Stimulated activated naive B cell treated with anti-CD40 and anti-IgM and Interleukin-4, amounts not matched to agents 10 μg/mL and 1 μg/mL and 100 μg/mL, for 72 hours (primary cell): ENCODE results near the gene FOXJ2.
"Not testable (repeated sequence)": the region's sequence is repeated elsewhere in the genome, so short reads cannot be mapped to it uniquely, and the experiment has no call there.

ENCODE experiments used
- ATAC-seq, 2 donors: fragments of 150-1000 bp; cut with Tn5 transposase; replicated peaks; 2 replicates each; pipeline ENCODE4 v1.10.0; 2021; ENCODE audit warnings: moderate library complexity in 1 of 2
- DNase-seq: peaks from one replicate; pipeline ENCODE4 v3.0.0; 2021
- H3K27ac Mint-ChIP-seq: one replicate; pipeline ENCODE4 v1.8.0; 2022; ENCODE audit warnings: mild to moderate bottlenecking, mixed read lengths
- H3K27me3 Mint-ChIP-seq, 2 donors: one replicate each; pipeline ENCODE4 v1.8.0; 2022; ENCODE audit warnings: mixed read lengths in 2 of 2
- H3K36me3 Mint-ChIP-seq, 2 donors: one replicate each; pipeline ENCODE4 v1.8.0; 2022; ENCODE audit warnings: mixed read lengths in 2 of 2, mild to moderate bottlenecking in 1 of 2
- H3K4me1 Mint-ChIP-seq, 2 donors: one replicate each; pipeline ENCODE4 v1.8.0; 2022; ENCODE audit warnings: mixed read lengths in 2 of 2, mild to moderate bottlenecking in 1 of 2
- H3K4me3 Mint-ChIP-seq, 2 donors: one replicate each; pipeline ENCODE4 v1.8.0; 2022; ENCODE audit warnings: mild to moderate bottlenecking in 2 of 2, mixed read lengths in 2 of 2, moderate library complexity in 1 of 2
- H3K9me3 Mint-ChIP-seq, 2 donors: one replicate each; pipeline ENCODE4 v1.8.0; 2022; ENCODE audit warnings: mixed read lengths in 2 of 2, mild to moderate bottlenecking in 1 of 2

FOXJ2 gene

DNA sequence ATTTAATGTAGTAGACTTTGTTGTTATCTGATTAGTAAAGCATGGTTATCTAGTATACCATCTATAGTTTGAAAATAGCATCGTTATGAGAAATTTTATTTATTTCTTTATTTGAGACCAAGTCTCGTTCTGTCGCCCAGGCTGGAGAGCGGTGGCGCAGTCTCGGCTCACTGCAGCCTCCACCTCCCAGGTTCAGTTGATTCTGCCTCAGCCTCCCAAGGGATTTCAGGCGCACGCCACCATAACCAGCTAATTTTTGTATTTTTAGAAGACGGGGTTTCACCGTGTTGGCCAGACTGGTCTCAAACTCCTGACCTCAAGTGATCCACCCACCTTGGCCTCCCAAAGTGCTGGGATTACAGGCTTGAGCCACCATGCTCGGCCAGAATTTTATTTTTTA lies 56.8 kb downstream of the FOXJ2 start:
- DNase-seq, H3K27ac Mint-ChIP-seq, H3K27me3 Mint-ChIP-seq, H3K4me3 Mint-ChIP-seq, ATAC-seq, H3K9me3 Mint-ChIP-seq: not testable (repeated sequence)
- peaks cover 15 to 31% of the 10 kb centered on the region in 2 donors for H3K4me1 Mint-ChIP-seq
- H3K36me3 Mint-ChIP-seq: peaks cover 44 to 56% of the 10 kb centered on the region in 2 donors

DNA sequence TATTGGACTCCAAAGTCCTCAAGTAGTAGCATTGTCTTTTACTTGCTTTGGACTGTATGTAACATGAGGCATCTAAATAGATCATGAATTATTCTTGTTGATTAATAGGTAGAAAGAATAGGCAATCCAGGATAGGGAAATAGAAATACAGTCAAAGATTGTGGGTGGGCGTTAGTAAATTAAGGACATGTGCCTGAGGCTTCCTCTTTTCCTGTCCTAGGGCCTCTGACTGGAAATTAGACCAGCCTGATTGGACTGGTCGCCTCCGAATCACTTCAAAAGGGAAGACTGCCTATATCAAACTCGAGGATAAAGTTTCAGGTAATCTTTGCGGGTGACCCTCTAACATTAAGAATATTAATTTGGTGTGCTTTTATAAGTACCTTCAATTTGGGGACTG lies 57.2 kb downstream of the FOXJ2 start:
- Mint-ChIP-seq H3K36me3 (peaks cover 46 to 54% of the 10 kb centered on the region in 2 donors), H3K27me3 (no peaks in the 10 kb centered on the region), H3K9me3 (no peaks in the 10 kb centered on the region), H3K4me3 (no peak overlapping the region), H3K27ac (no peak overlapping the region), H3K4me1 (peaks cover 12 to 27% of the 10 kb centered on the region in 2 donors)
- no peak for ATAC-seq
- DNase-seq: no peak

DNA sequence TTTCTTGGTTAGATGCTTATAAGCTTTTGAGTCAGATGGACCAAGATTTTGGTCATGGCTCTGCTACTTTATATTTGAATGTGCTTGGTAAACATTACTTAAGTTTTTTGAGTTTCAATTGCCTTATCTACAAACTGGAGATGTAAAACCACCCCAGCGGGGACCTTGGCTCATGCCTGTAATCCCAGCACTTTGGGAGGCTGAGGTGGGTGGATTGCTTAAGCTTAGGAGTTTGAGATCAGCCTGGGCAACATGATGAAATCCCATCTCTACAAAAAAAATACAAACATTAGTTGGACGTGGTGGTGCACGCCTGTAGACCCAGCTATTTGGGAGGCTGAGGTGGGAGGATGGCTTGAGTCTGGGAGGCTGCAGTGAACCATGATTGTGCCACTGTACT lies 60.8 kb downstream of the FOXJ2 start:
- Mint-ChIP-seq H3K9me3 (no peaks in the 10 kb centered on the region), H3K36me3 (peaks cover 46 to 70% of the 10 kb centered on the region in 2 donors), H3K4me1 (peaks cover 6 to 8% of the 10 kb centered on the region in 2 donors), H3K27me3 (no peaks in the 10 kb centered on the region), H3K4me3 (no peak overlapping the region), H3K27ac (no peak overlapping the region)
- no peak for DNase-seq
- no peak for ATAC-seq

- Mint-ChIP-seq H3K9me3 (no peaks in the 10 kb centered on the region), H3K27me3 (no peaks in the 10 kb centered on the region), H3K4me3 (no peak overlapping the region), H3K36me3 (peaks cover 51 to 69% of the 10 kb centered on the region in 2 donors), H3K4me1 (peaks cover 0 to 2% of the 10 kb centered on the region in 2 donors), H3K27ac (no peak overlapping the region)
- DNase-seq (no peak), ATAC-seq (no peak)
Observed at GRCh38 chr12:8096281-8096915, 63.9 kb downstream of the FOXJ2 start.

GRCh38 chr12:8099235-8099634 lies 66.7 kb downstream of the FOXJ2 start:
- Mint-ChIP-seq H3K4me1 (peaks cover 0 to 2% of the 10 kb centered on the region in 2 donors), H3K27me3 (no peaks in the 10 kb centered on the region), H3K36me3 (peaks cover 35 to 49% of the 10 kb centered on the region in 2 donors), H3K4me3 (no peak overlapping the region), H3K27ac (no peak overlapping the region), H3K9me3 (no peaks in the 10 kb centered on the region)
- no peak for ATAC-seq
- DNase-seq: no peak
